Natural killer cell treated with Interleukin-12 subunit alpha and Interleukin-12 subunit beta and Interleukin-15 and Interleukin-18, amount 100 ng/mL, for 72 hours (primary cell): ENCODE results near the gene ADCY9. TPM values are rescaled to one million over a fixed set of nuclear protein-coding genes. Genes with fewer than 3 reads are reported as not detected.

Experiments
- ATAC-seq, 2 donors: fragments of 150-1000 bp; cut with Tn5 transposase in 1 of 2; sonication (Bioruptor Pico), chemical (Tn5 transposase) in 1 of 2; 2 replicates each; pipeline ENCODE4 v1.10.0; 2021
- DNase-seq: peaks from one replicate; pipeline ENCODE4 v3.0.0; 2022; ENCODE audit warnings: low spot score
- H3K27ac Mint-ChIP-seq, 2 donors: 1 replicate in 1 of 2; 2 replicates in 1 of 2; pipeline ENCODE4 v1.8.0; 2022; ENCODE audit warnings: mixed read lengths in 2 of 2, mild to moderate bottlenecking in 1 of 2, moderate library complexity in 1 of 2
- H3K27me3 Mint-ChIP-seq, 2 donors: 1 replicate in 1 of 2; 2 replicates in 1 of 2; pipeline ENCODE4 v1.8.0; 2022; ENCODE audit warnings: mixed read lengths in 2 of 2
- H3K36me3 Mint-ChIP-seq: one replicate; pipeline ENCODE4 v1.8.0; 2022; ENCODE audit warnings: mixed read lengths
- H3K4me1 Mint-ChIP-seq, 2 donors: 1 replicate in 1 of 2; 2 replicates in 1 of 2; pipeline ENCODE4 v1.8.0; 2022; ENCODE audit warnings: low read depth in 2 of 2, mixed read lengths in 2 of 2, mild to moderate bottlenecking in 1 of 2
- H3K4me3 Mint-ChIP-seq: one replicate; pipeline ENCODE4 v1.8.0; 2022; ENCODE audit warnings: mixed read lengths
- H3K9me3 Mint-ChIP-seq: 2 replicates; pipeline ENCODE4 v1.8.0; 2022; ENCODE audit warnings: mixed read lengths
- total RNA-seq, 2 donors: library from RNA; stranded (reverse); gene quantifications; one replicate each; pipeline ENCODE4 v1.2.3, GENCODE V29; 2022

The ADCY9 gene
- total RNA-seq, 2 donors from 2014 or later = 11.1 to 23.6 TPM

- Mint-ChIP-seq H3K27ac (peak overlapping the region in 1 of 2 donors; percentile 83), H3K9me3 (no peaks in the 10 kb centered on the region), H3K4me3 (no peak overlapping the region), H3K27me3 (no peaks in the 10 kb centered on the region), H3K36me3 (no peaks in the 10 kb centered on the region), H3K4me1 (peaks cover 9 to 13% of the 10 kb centered on the region in 2 donors)
- DNase-seq = peak; percentile 73
- peak; percentile 67 to 82 for ATAC-seq
Measured at GRCh38 chr16:3983081-3983520, 133.1 kb downstream of the ADCY9 start.

GRCh38 chr16:3982216-3982615, 134.0 kb downstream of the ADCY9 start:
- Mint-ChIP-seq H3K9me3 (no peaks in the 10 kb centered on the region), H3K36me3 (peaks cover under 1% of the 10 kb centered on the region), H3K4me3 (no peak overlapping the region), H3K4me1 (peaks cover 9 to 10% of the 10 kb centered on the region in 2 donors), H3K27ac (peak overlapping the region in 1 of 2 donors; percentile 83), H3K27me3 (no peaks in the 10 kb centered on the region)
- ATAC-seq (no peak), DNase-seq (no peak)

- no peak for ATAC-seq
- peaks cover 6% of the 10 kb centered on the region for H3K36me3 Mint-ChIP-seq
Measured at GRCh38 chr16:3980253-3981111, 135.8 kb downstream of the ADCY9 start.

GRCh38 chr16:3979518-3979917, 136.7 kb downstream of the ADCY9 start:
- Mint-ChIP-seq H3K27ac (no peak overlapping the region), H3K27me3 (no peaks in the 10 kb centered on the region), H3K9me3 (no peaks in the 10 kb centered on the region), H3K4me1 (peaks cover 9 to 10% of the 10 kb centered on the region in 2 donors), H3K4me3 (no peak overlapping the region), H3K36me3 (peaks cover 6% of the 10 kb centered on the region)
- ATAC-seq (no peak), DNase-seq (no peak)

More at GRCh38 chr16:3980253-3981111, 135.8 kb downstream of the ADCY9 start:
- no peaks in the 10 kb centered on the region for H3K9me3 Mint-ChIP-seq
- H3K4me1 Mint-ChIP-seq = peaks cover 9 to 10% of the 10 kb centered on the region in 2 donors
- H3K27ac Mint-ChIP-seq = no peak overlapping the region
- DNase-seq = no peak
- no peaks in the 10 kb centered on the region for H3K27me3 Mint-ChIP-seq
- no peak overlapping the region for H3K4me3 Mint-ChIP-seq

- Mint-ChIP-seq H3K4me1 (peaks cover 9 to 10% of the 10 kb centered on the region in 2 donors), H3K27ac (no peak overlapping the region), H3K9me3 (no peaks in the 10 kb centered on the region), H3K36me3 (peaks cover 6% of the 10 kb centered on the region), H3K4me3 (no peak overlapping the region), H3K27me3 (no peaks in the 10 kb centered on the region)
- ATAC-seq (peak in 1 of 2 donors; percentile 15), DNase-seq (no peak)
Measured at GRCh38 chr16:3979070-3979469, 137.2 kb downstream of the ADCY9 start.

GRCh38 chr16:3977376-3977775, 138.9 kb downstream of the ADCY9 start:
- no peaks in the 10 kb centered on the region for H3K27me3 Mint-ChIP-seq
- no peaks in the 10 kb centered on the region for H3K9me3 Mint-ChIP-seq
- peaks cover 6% of the 10 kb centered on the region for H3K36me3 Mint-ChIP-seq
- ATAC-seq (no peak), DNase-seq (no peak)
- H3K4me1 Mint-ChIP-seq = no peaks in the 10 kb centered on the region
- no peak overlapping the region for H3K4me3 Mint-ChIP-seq
- no peak overlapping the region for H3K27ac Mint-ChIP-seq

- DNase-seq (no peak), ATAC-seq (no peak)
- Mint-ChIP-seq H3K4me3 (no peak overlapping the region), H3K36me3 (peaks cover 6% of the 10 kb centered on the region), H3K27me3 (no peaks in the 10 kb centered on the region), H3K27ac (no peak overlapping the region), H3K9me3 (no peaks in the 10 kb centered on the region), H3K4me1 (peaks cover 0 to 3% of the 10 kb centered on the region in 2 donors)
Measured at GRCh38 chr16:3974751-3975150, 141.5 kb downstream of the ADCY9 start.

GRCh38 chr16:3971706-3972105, 144.5 kb downstream of the ADCY9 start:
- no peak for ATAC-seq
- Mint-ChIP-seq H3K4me3 (no peak overlapping the region), H3K36me3 (peaks cover under 1% of the 10 kb centered on the region), H3K9me3 (no peaks in the 10 kb centered on the region), H3K27ac (no peak overlapping the region), H3K4me1 (peaks cover 0 to 3% of the 10 kb centered on the region in 2 donors), H3K27me3 (no peaks in the 10 kb centered on the region)
- DNase-seq = no peak

- Mint-ChIP-seq H3K27me3 (no peaks in the 10 kb centered on the region), H3K4me1 (peaks cover 0 to 3% of the 10 kb centered on the region in 2 donors), H3K4me3 (no peak overlapping the region), H3K27ac (no peak overlapping the region), H3K9me3 (no peaks in the 10 kb centered on the region), H3K36me3 (no peaks in the 10 kb centered on the region)
- peak in 1 of 2 donors; percentile 59 for ATAC-seq
- peak; percentile 25 for DNase-seq
Measured at GRCh38 chr16:3971261-3971660, 145.0 kb downstream of the ADCY9 start.

GRCh38 chr16:3968551-3968950, 147.7 kb downstream of the ADCY9 start:
- H3K4me3 Mint-ChIP-seq = no peak overlapping the region
- H3K36me3 Mint-ChIP-seq = no peaks in the 10 kb centered on the region
- peaks cover 0 to 8% of the 10 kb centered on the region in 2 donors for H3K4me1 Mint-ChIP-seq
- no peak for DNase-seq
- ATAC-seq = no peak
- H3K27me3 Mint-ChIP-seq = no peaks in the 10 kb centered on the region
- no peak overlapping the region for H3K27ac Mint-ChIP-seq
- no peaks in the 10 kb centered on the region for H3K9me3 Mint-ChIP-seq

GRCh38 chr16:3966681-3967080, 149.6 kb downstream of the ADCY9 start:
- Mint-ChIP-seq H3K4me3 (no peak overlapping the region), H3K36me3 (no peaks in the 10 kb centered on the region), H3K27ac (no peak overlapping the region), H3K9me3 (no peaks in the 10 kb centered on the region), H3K27me3 (peaks cover 0 to 3% of the 10 kb centered on the region in 2 donors), H3K4me1 (peaks cover 10 to 18% of the 10 kb centered on the region in 2 donors)
- DNase-seq = peak; percentile 45
- ATAC-seq = no peak

GRCh38 chr16:3965781-3966582, 150.3 kb downstream of the ADCY9 start:
- H3K4me1 Mint-ChIP-seq = peaks cover 10 to 19% of the 10 kb centered on the region in 2 donors
- H3K4me3 Mint-ChIP-seq = no peak overlapping the region
- peak; percentile 41 for DNase-seq
- no peaks in the 10 kb centered on the region for H3K9me3 Mint-ChIP-seq
- H3K27ac Mint-ChIP-seq = no peak overlapping the region
- H3K36me3 Mint-ChIP-seq = no peaks in the 10 kb centered on the region
- no peak for ATAC-seq
- H3K27me3 Mint-ChIP-seq = peaks cover 0 to 3% of the 10 kb centered on the region in 2 donors

GRCh38 chr16:3965306-3965705, 150.9 kb downstream of the ADCY9 start:
- Mint-ChIP-seq H3K36me3 (no peaks in the 10 kb centered on the region), H3K9me3 (no peaks in the 10 kb centered on the region), H3K4me3 (no peak overlapping the region), H3K4me1 (peaks cover 10 to 20% of the 10 kb centered on the region in 2 donors), H3K27ac (peak overlapping the region in 1 of 2 donors; percentile 11), H3K27me3 (peaks cover 0 to 3% of the 10 kb centered on the region in 2 donors)
- ATAC-seq (no peak), DNase-seq (peak; percentile 40)
